K562 (cell line): ENCODE results near the gene EIF5B. TPM values are rescaled to one million over a fixed set of nuclear protein-coding genes. Genes with fewer than 3 reads are reported as not detected.
"Not testable (repeated sequence)": the region's sequence is repeated elsewhere in the genome, so short reads cannot be mapped to it uniquely, and the experiment has no call there.

Source experiments
- ATAC-seq: fragments of 200-7000 bp; cut with Tn5 transposase; 3 replicates; pipeline ENCODE4 v1.9.1; 2020; ENCODE audit warnings: moderate library complexity
- BruUV-seq: library from RNA; stranded (reverse); fragments of 400-500 nt; replicated peaks from 2 replicates; lab custom pipeline; 2021; lab: Mats Ljungman, UMichigan
- CTCF ChIA-PET: fragments of 300-600 bp; formaldehyde crosslinking; extraction: SDS; loops from one replicate; lab custom pipeline; 2021; ENCODE audit warnings: low intra/inter-chr PET ratio; lab: Yijun Ruan, JAX
- POLR2A ChIA-PET: fragments of 300-600, 350-650 bp; sonication (Branson Sonifier 250); formaldehyde crosslinking; extraction: SDS; loops from one replicate; lab custom pipeline; 2021; ENCODE audit warnings: antibody characterized with exemption, inconsistent platforms; lab: Yijun Ruan, JAX
- DNase-seq, 4 experiments: peaks; one replicate each; pipeline versions ENCODE4 v3.0.0 to v3.0.0-alpha.2; 2011 to 2018; ENCODE audit warnings: low spot score in 3 of 4, mixed read lengths in 3 of 4; ENCODE audit errors: extremely low read depth in 1 of 4
- FAIRE-seq: peaks from 2 replicates; lab custom pipeline; 2011; peaks lifted over from hg19 to GRCh38; lab: Jason Lieb, UNC
- H2AFZ ChIP-seq: 2 replicates; pipeline ENCODE4 v1.6.0; 2011; ENCODE audit warnings: low read depth, low read length, control low read depth, inconsistent platforms
- H3K27ac ChIP-seq: fragments of 200-600 bp; 3 replicates; pipeline ENCODE4 v1.8.0; 2011; ENCODE audit warnings: low read depth, mild to moderate bottlenecking, control low read depth, inconsistent platforms, low read length, moderate library complexity, mixed read lengths; ENCODE audit errors: extremely low read depth
- H3K27me3 ChIP-seq, 2 experiments: fragments of 300-600 bp in 1 of 2; 2 replicates in 1 of 2; 3 replicates in 1 of 2; pipeline versions ENCODE4 v1.6.0 to v1.8.0; 2011; ENCODE audit warnings: inconsistent platforms in 2 of 2, low read length in 2 of 2, mild to moderate bottlenecking in 1 of 2, mixed read lengths in 1 of 2, moderate library complexity in 1 of 2; ENCODE audit not compliant: control insufficient read depth in 2 of 2, insufficient read depth in 2 of 2
- H3K36me3 ChIP-seq: fragments of 300-600 bp; 3 replicates; pipeline ENCODE4 v1.8.0; 2011; ENCODE audit warnings: mild to moderate bottlenecking, low read length, inconsistent platforms; ENCODE audit not compliant: control insufficient read depth, insufficient read depth
- H3K4me1 ChIP-seq, 2 experiments: fragments of 200-600 bp in 1 of 2; replicated peaks in 1 of 2; 2 replicates in 1 of 2; 3 replicates in 1 of 2; pipeline versions ENCODE4 v1.5.1 to v1.8.0; 2011; ENCODE audit warnings: inconsistent platforms in 2 of 2, low read length in 2 of 2, mild to moderate bottlenecking in 1 of 2, mixed read lengths in 1 of 2, moderate library complexity in 1 of 2; ENCODE audit not compliant: control insufficient read depth in 2 of 2, insufficient read depth in 2 of 2
- H3K4me2 ChIP-seq: 2 replicates; pipeline ENCODE4 v1.6.1; 2011; ENCODE audit warnings: low read length, control low read depth, inconsistent platforms, mixed read lengths; ENCODE audit not compliant: insufficient read depth
- H3K4me3 ChIP-seq: fragments of 200-600 bp; sonication (generic), shearing (Covaris generic); 2 replicates; pipeline ENCODE4 v1.5.1; 2016; ENCODE audit warnings: control low read depth, inconsistent platforms
- H3K79me2 ChIP-seq: fragments of 200-600 bp; 3 replicates; pipeline ENCODE4 v1.8.0; 2011; ENCODE audit warnings: low read length, inconsistent platforms; ENCODE audit not compliant: control insufficient read depth, insufficient read depth
- H3K9ac ChIP-seq, 2 experiments: 2 replicates each; pipeline versions ENCODE4 v1.6.0 to v1.6.1; 2011; ENCODE audit warnings: low read depth in 2 of 2, low read length in 2 of 2, control low read depth in 1 of 2, inconsistent platforms in 1 of 2, mild to moderate bottlenecking in 1 of 2, mixed read lengths in 1 of 2; ENCODE audit not compliant: insufficient read depth in 1 of 2
- H3K9me1 ChIP-seq: one replicate; pipeline ENCODE4 v1.6.0; 2011; ENCODE audit warnings: inconsistent platforms, mild to moderate bottlenecking, low read length, moderate library complexity; ENCODE audit not compliant: control insufficient read depth, insufficient read depth
- H3K9me3 ChIP-seq: replicated peaks from 2 replicates; pipeline ENCODE4 v1.5.1; 2011; ENCODE audit warnings: low read depth, low read length, inconsistent platforms; ENCODE audit not compliant: control insufficient read depth, insufficient read depth
- H4K20me1 ChIP-seq: replicated peaks from 2 replicates; pipeline ENCODE4 v1.6.1; 2011; ENCODE audit warnings: low read length, inconsistent platforms, mixed read lengths; ENCODE audit not compliant: control insufficient read depth, insufficient read depth
- RFX1 ChIP-seq: fragments of 450-650 bp; IDR thresholded peaks from 2 replicates; pipeline ENCODE4 v1.6.1; 2016; ENCODE audit warnings: mild to moderate bottlenecking, moderate library complexity
- WGBS: fragments of 100-300 bp; shearing (Covaris generic); methylation state at CpG from one replicate; pipeline ENCODE4 v1.1.6; 2016; ENCODE audit warnings: low coverage, mixed read lengths; ENCODE audit not compliant: insufficient coverage; ENCODE audit errors: missing lambda C conversion rate; 5-methylcytosine and 5-hydroxymethylcytosine counted together
- in situ Hi-C: fragments of 300-500 bp; cut with MboI; formaldehyde crosslinking; loops from 4 replicates; pipeline ENCODE4 v1.15.0; 2018; ENCODE audit warnings: inconsistent platforms, mixed read lengths
- intact Hi-C: fragments of 100-400 bp; cut with micrococcal nuclease; formaldehyde crosslinking; loops from 2 replicates; pipeline ENCODE4 v1.14.2; 2022
- polyA plus RNA-seq, 8 experiments: library from polyadenylated mRNA; depleted of rRNA in 4 of 8; stranded (reverse) in 5 of 8; unstranded in 3 of 8; fragments of >200 nt; fragmentation: Nextera tagmentation in 2 of 8; fragmentation: Illumina TruSeq in 1 of 8; extraction: Ambion mirVana in 2 of 8; extraction: Trizol in 1 of 8; gene quantifications; 2 replicates each; pipeline versions ENCODE4 v1.2.1 to v1.2.3, GENCODE V29; 2011 to 2014; ENCODE audit warnings: inconsistent platforms in 1 of 8, missing spikeins in 1 of 8
- total RNA-seq, 7 experiments: library from RNA; depleted of rRNA in 6 of 7; stranded (reverse); fragments of >200 nt in 6 of 7; fragmentation: Illumina TruSeq in 2 of 7; extraction: Trizol in 2 of 7; gene quantifications; 2 replicates each; pipeline versions ENCODE4 v1.2.1 to v1.2.3, GENCODE V29; 2011 to 2021; ENCODE audit warnings: low replicate concordance in 1 of 7
- TF ChIP-seq, protein P1 (sequence below): sonication (generic); formaldehyde crosslinking; IDR thresholded peaks from 2 replicates; pipeline ENCODE4 v1.8.0; 2022; ENCODE audit warnings: mild to moderate bottlenecking, low read depth, missing genetic modification reagents

EIF5B gene
- total and polyA plus RNA-seq, 9 of the 15 experiments (the other 6 are each of a cell fraction or from before 2014, with no cell fraction given) = 26.5 to 143 (median 47.7) TPM

GRCh38 chr2:99317161-99317872, 19.9 kb upstream of the EIF5B start:
- ATAC-seq (no peak), DNase-seq (no peak), FAIRE-seq (no peak)
- H3K4me2 ChIP-seq = no peak overlapping the region
- H3K4me1 ChIP-seq = no peaks in the 10 kb centered on the region
- WGBS = 93% methylated on average over 9 of the region's 9 CpGs
- TF ChIP-seq, protein P1, sequence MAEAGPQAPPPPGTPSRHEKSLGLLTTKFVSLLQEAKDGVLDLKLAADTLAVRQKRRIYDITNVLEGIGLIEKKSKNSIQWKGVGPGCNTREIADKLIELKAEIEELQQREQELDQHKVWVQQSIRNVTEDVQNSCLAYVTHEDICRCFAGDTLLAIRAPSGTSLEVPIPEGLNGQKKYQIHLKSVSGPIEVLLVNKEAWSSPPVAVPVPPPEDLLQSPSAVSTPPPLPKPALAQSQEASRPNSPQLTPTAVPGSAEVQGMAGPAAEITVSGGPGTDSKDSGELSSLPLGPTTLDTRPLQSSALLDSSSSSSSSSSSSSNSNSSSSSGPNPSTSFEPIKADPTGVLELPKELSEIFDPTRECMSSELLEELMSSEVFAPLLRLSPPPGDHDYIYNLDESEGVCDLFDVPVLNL (CRISPR knock-in tag) = no peak
- peak; percentile 16; the same call in 1 of the 2 replicates for TF ChIP-seq RFX1
- H3K9me3 ChIP-seq = no peaks in the 10 kb centered on the region
- H3K9me1 ChIP-seq = no peaks in the 10 kb centered on the region
- peaks cover 54% of the 10 kb centered on the region for H3K36me3 ChIP-seq
- in situ Hi-C loops = no loop called here
- H3K27ac ChIP-seq = no peak overlapping the region
- H3K4me3 ChIP-seq = no peak overlapping the region
- BruUV-seq = no TSS peak
- H4K20me1 ChIP-seq = no peaks in the 10 kb centered on the region
- intact Hi-C loops = no loop called here
- ChIA-PET POLR2A (interaction anchor here (1.7 kb wide), 1 partner anchor 18 kb away, joined by 3 read pairs; no protein-coding TSS in a partner anchor), CTCF (no interaction called here)
- no peak overlapping the region for H3K9ac ChIP-seq
- no peaks in the 10 kb centered on the region for H3K79me2 ChIP-seq
- no peak overlapping the region for H2AFZ ChIP-seq
- H3K27me3 ChIP-seq = no peaks in the 10 kb centered on the region

GRCh38 chr2:99317873-99318200, 19.4 kb upstream of the EIF5B start:
- H4K20me1 ChIP-seq, H2AFZ ChIP-seq, H3K9me1 ChIP-seq, H3K27me3 ChIP-seq, H3K9me3 ChIP-seq, DNase-seq, in situ Hi-C loops, H3K4me1 ChIP-seq, intact Hi-C loops, H3K27ac ChIP-seq, H3K4me2 ChIP-seq, CTCF ChIA-PET, H3K4me3 ChIP-seq, H3K9ac ChIP-seq, BruUV-seq, H3K79me2 ChIP-seq, FAIRE-seq, ATAC-seq: not testable (repeated sequence)
- WGBS = 95% methylated on average over 6 of the region's 7 CpGs
- peaks cover 57% of the 10 kb centered on the region for H3K36me3 ChIP-seq
- POLR2A ChIA-PET = interaction anchor here (1.7 kb wide), 1 partner anchor 17 kb away, joined by 3 read pairs; no protein-coding TSS in a partner anchor
